NCI-H1105 (cell line): ENCODE results near the gene MCM7.

Experiments
- DNase-seq: peaks from one replicate; lab custom pipeline; 2025; lab: John Stamatoyannopoulos, UW

The MCM7 gene

DNA sequence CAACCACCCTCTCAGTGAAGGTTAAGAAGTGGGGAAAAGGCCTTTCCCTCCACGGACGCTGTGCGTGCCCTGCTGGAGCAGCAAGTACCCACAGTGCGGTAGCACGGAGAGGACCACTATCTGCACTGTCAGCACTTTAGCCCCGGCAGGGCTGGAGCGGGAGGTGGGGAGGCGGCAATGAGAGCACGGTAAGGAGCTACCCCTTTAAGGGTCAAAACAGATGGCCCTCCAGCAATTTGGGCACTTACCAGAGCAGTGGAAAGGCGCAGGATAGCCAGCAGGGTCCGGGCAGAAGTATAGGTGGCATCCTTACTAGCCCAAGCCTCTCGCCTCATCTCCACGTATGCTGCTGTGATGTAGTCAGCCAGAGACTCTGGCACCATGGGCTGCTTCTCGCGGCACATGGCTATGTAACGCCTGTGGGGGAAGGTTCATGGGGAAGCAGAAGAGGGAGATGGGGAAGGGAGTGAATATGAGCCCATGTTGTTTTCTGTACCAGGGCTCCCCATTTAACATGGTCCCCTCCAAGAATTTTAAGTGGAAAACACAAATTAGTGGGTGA lies 7.2 kb downstream of the MCM7 start:
- no peak for DNase-seq

DNA sequence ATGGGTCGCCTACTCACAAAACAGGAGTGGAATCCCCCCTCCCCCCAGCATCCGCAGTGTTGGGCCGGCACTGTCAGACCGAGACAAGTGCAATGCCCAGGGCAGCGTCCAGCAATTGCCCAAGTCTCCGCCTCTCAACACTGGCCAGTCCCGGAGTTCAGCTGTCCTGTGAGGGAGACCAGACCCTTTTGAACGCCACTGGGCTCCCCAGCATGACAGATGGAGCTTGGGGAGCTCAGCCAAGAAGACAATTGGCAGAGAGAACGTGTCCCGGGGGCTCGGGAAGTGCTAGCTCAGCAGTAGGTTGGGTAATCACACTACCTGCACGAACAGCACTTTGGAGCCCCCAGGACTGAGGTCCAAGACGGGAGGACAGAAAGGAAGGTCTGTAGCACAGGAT lies 7.7 kb downstream of the MCM7 start:
- no peak for DNase-seq

DNA sequence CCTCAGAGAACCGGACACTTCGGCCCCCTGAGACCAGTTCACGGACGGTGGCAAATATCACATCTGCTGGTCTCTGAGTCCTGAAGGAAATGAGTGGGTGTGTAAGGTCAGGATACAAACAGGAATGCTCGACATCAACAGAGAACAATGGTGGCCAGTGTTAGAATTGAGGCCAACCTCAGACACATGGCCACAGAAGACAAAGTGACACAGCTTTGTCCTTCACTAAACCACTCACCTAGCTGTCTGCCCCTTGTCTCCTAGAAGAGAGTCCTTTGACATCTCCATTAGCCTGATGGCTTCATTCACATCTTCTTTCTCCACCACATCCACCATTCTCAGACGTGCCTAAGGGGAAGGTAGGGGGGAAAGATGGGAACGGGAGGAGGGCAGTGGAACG lies 8.1 kb downstream of the MCM7 start:
- DNase-seq: no peak

DNA sequence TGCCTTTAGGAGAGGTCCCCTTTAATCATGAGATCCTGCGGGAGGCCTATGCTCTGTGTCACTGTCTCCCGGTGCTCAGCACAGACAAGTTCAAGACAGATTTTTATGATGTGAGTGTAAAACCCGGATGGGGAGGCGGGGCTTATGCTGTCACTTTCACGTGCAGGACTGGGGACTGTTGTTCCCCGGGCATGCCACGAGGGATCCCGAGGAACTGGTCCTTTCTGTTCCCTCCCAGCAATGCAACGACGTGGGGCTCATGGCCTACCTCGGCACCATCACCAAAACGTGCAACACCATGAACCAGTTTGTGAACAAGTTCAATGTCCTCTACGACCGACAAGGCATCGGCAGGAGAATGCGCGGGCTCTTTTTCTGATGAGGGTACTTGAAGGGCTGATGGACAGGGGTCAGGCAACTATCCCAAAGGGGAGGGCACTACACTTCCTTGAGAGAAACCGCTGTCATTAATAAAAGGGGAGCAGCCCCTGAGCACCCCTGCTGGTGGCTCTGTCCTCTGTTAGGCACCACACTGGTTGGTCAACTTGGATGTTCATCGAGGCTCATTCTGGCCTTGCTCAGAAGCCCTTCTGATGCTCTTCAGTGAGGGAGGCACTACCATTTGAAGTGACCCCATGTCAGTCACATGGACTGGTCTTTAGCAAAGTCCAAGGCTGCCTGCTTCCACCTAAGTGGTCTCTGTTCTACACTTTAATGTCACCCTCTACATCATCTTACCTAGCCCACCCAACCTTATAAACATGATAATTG lies 9.6 kb downstream of the MCM7 start:
- no peak for DNase-seq

DNA sequence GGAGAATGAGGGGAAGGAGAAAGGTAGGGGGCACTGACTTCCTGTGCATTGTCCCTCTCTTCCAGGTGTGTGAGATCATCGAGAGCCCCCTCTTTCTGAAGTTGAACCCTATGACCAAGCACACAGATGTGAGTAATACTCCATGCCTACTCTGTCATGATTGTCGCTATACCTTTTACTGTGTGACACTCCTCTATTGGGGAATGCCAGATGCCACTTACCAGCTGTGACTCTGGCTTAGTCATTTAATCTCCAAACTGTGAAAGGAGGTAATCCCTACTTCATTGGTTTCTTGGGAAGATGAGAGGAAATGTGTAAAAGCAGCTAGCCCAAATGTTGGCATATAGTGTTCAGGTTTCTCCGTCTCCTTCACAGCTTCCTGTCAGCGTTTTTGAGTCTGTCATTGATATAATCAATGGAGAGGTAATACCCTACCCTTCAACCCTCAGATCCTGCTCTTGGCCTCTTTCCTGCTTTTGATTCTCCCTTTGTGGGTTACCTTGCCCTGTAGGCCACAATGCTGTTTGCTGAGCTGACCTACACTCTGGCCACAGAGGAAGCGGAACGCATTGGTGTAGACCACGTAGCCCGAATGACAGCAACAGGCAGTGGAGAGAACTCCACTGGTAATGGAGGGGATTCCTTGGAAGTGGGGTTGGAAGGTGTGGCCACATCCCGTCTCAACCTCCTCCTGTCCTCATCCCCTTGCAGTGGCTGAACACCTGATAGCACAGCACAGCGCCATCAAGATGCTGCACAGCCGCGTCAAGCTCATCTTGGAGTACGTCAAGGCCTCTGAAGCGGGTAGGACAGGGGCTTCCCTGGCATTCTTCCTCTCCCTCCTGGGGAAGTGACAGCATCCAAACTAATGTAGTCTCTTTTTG lies 10.4 kb downstream of the MCM7 start:
- DNase-seq: no peak

DNA sequence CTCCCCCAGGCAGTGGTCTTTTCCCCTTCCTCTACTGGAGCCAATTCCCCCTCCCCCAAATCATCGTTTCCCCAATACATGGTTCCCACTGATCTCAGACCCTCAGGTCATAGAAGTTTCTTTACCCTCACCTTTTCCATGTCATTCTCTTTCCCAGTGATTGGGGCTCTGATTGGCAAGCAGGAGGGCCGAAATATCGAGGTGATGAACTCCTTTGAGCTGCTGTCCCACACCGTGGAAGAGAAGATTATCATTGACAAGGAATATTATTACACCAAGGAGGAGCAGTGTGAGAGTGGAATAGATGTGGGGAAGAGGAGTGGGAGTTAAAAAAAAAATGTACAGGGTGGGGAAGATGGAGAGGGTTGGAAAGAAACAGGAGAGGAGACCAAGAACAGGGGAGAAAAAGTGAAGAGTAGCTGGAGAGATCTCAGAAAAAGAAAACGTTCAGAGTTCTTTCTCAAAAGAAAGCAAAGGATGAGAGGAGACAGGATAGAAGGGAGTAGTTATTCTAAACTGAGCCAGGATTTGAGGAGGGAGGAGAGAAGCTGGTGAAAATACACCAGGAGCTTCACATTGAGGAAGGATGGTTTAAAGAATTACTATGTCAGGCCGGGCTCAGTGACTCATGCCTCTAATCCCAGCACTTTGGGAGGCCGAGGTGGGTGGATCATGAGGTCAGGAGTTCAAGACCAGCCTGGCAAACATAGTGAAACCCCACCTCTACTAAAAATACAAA lies 11.6 kb downstream of the MCM7 start:
- DNase-seq: no peak

DNA sequence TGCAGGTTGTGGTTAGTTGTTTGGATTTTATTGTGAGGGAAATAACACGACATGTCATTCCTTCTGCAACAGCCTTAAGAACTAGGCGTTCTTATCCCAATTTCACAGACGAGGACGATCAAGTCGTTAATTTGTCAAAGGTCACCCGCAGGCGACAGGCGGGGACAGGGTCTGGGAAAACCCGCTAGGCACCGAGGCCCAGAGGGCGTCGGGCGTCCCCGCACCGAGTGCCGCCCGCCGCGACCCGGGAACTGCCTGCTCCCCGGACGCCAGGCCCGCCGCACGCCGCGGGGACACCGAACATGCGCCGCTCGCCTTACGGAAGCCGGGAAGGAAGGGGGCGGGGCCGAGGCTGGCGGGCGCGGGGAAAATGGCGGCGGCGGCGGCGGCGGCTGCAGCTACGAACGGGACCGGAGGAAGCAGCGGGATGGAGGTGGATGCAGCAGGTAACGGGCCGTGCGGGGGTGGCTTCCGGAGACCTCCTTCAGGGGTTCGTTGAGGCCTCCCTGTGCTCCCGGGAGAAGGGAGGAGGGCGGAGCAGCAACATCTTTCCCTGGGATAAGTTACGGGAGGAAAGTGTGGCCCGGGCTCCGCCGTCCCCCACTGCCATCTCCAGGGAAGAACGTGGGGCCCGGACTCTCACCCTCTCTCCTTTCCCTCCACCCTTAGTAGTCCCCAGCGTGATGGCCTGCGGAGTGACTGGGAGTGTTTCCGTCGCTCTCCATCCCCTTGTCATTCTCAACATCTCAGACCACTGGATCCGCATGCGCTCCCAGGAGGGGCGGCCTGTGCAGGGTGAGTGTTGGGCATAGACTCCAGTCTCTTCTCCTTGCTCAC lies 12.4 kb downstream of the MCM7 start, which contains the start of gene COPS6:
Gene COPS6 (plus strand): TSS at position 349 of the 837 bp plus-strand sequence. CDS start 22 bp downstream, at position 371.
- peak; percentile 57 for DNase-seq

DNA sequence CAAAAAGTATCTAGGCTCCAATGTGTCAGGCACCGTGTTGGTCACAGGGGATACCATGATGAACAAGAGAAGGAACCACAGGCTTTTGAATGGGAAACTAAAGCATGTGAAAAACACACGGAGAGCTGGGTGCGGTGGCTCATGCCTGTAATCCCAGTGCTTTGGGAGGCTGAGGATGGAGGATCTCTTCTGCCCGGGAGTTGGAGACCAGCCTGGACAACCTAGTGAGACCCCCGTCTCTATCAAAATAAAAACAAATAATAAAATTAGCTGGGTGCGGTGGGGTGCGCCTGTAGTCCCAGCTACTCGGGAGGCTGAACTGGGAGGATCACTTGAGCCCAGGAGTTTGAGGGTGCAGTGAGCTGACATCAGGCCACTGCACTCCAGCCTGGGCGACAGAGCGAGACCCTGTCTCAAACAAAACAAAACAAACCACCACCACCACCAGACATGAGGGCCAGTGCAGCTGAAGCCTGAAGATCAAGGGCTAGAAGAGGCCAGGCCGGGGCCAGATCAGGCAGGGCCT lies 13.0 kb downstream of the MCM7 start:
- DNase-seq: no peak

DNA sequence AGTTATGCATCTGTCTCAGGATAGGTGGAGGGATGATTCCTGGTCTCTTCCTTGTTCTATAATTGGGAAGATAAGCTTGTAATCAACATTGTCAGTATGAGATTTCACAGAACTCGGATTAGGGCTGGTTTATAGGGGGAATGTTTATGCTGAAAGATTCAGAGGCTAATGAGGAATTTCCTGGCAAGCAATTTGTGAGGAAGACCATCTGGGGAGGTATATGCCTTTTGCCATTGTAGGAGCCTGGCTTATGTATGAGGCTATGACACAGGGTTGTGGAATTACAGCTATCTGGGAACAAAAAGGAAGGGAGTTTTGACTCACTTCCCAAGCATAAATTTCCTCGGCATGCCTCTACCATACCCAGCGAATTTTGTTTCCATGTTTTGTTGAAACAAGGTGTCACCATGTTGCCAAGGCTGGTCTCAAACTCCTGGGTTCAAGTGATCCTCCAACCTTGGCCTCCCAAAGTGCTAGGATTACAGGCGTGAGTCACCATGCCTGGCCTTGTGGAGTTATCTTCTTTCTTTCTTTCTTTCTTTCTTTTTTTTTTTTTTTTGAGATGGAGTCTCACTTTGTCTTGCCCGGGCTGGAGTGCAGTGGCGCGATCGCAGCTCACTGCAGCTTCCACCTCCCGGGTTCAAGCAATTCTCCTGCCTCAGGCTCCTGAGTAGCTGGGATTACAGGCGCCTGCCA lies 14.0 kb downstream of the MCM7 start:
- no peak for DNase-seq

DNA sequence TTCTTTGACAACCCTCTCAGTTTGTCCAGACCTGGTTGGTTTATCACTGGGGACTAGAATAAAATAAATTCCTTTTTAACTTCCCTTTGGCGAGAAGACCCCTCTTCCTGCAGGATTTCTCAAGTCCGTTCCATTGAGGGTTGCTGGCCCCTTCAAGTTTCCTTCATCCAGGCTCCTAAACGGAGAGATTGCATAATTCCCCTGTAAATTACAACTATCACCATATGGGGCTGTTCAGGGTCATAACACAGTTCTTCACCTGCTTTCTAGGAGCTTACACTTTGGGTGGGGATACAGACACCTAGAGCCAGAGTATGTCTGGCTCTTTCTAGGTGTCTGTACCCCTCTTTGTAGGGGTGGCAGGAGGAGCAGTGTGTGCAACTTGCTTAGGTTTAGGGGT lies 15.7 kb downstream of the MCM7 start:
- DNase-seq: no peak

DNA sequence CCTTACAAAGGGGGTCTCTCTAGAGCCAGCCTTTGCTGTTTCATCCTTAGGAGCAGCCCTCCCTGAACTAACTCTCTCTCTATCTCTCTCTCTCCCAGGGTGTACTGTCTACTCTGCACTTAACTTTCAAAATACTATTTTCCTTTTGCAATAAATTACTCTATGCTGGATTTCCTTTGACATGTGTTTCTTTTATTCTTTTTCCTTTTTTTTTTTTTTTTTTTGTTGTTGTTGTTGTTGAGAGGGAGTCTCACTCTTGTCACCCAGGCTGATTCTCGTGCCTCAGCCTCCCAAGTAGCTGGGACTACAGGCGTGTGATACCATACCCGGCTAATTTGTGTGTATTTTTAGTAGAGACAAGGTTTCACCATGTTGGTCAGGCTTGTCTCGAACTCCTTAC lies 18.2 kb downstream of the MCM7 start:
- no peak for DNase-seq

DNA sequence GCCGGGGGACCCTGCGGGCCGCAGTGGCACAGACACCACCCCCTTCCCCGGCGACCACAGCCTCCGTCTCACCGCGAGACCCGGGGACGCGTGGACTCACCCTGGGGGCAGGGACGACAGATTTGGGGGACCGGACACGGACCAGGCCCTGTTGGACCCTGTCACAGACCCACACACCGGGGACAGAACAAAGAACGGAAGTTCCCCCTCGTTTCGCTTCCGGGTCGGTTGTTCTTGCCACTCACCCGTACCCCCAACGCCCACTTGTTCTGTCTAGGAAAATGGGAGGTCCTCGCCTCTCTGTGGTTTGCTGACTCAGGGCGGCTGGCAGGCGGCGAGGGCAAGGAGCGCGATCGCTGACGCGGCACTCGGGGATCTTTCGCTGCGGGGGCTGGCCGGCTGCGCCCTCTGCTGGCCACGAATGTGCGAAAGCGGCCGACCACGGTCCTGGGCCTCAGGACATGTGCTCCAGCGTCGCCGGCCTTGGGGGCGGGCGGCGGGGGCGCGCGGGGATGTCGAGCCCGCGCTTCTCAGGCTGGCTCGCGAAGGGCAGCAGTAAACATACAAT lies 19.6 kb downstream of the MCM7 start, which contains the start of gene ZNF3:
Gene ZNF3 (minus strand): TSS at position 189 of the 568 bp plus-strand sequence. CDS start 4,366 bp downstream, outside the sequence.
- peak; percentile 97 for DNase-seq

DNA sequence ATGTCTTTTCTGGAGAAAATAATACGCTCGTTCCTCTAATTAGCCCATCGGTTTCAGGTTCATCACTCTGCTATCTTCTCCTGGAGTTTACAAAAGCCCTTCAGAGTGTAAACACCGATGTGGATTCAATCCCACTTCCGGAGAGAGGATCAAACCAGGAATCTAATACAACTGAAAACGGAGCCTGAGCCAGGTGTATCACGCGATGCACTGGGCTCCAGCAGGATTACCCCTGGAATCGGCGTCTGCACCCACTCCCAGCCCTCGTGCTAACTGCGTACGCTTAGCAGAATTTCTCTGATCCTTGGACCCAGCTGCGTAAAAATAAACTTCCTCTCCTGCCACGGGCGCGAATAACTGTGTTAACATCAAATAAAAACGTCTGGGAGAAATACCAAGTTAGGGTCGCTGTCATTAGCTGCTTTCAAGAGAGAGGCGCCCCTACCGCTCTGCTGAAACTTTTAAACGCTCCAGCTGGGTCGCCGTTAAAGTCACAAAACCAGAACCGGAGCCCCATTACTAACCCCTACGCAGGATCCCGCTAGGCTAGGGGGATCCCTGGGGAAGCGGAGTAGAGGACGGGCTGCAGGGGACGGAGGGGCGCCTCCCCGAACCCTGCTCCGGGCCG lies 20.2 kb downstream of the MCM7 start:
- DNase-seq: no peak

DNA sequence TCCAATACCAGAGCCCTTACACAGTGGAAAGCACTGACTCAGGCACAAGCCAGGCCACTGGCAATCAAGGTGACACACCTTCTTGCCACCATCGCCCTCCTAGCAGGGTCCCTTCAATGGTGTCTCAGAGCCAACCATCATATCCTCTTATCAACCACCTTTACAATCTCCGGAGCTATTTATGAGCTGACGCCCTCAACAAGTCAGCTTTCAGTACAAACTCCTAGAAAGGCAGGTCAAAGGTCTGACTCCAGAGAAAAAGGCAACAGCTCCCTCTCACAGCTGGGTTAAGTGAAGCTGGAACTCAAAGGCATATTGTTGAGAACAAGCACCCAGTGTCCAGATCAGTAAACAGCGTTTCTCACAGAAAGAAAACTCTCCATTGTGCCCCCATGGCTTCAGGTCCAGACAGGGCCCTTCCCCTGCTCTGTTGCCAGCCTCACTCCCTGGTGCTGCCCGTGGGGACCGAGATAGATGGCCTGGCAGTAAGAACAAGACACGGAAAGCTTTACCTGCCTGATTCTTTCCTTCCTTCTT lies 22.1 kb downstream of the MCM7 start:
- no peak for DNase-seq

DNA sequence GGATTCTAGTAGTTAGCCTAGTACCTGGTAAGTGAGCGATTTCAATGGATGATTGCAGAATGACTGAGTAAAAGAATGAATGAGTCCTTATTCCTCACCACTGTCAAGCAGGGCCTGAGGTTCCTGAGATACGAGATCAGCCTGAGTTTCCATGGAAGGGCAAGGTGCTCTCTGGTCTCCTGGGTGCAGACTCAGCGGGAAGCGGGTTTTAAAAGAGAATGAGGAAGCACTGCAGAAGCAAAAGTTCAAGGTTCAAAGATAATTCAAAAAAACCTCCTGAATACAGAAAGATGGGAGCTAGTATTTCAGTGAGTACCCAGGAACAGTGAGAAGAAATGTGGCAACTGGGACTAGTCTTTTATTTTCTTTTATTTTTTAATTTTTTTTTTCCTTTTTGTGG lies 24.0 kb downstream of the MCM7 start:
- DNase-seq: no peak

DNA sequence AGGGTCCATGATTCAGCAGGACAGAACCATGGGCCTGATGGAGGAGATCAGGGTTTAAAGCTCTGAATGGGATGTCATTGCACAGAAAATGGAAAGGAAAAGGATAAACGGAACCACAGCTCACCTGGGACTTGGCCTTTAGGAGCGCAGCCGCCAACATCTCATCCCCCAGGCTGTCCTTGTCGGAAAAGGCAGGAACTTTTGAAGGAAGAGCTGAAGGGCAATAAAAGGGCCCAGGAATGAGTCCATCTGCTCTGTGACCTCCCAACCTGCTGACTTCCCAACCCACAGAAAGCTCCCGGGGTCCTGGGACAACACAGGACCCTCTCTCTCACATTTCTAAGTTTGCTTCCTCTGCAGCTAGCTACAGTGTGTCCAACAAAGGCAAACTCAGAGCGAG lies 25.8 kb downstream of the MCM7 start:
- no peak for DNase-seq

DNA sequence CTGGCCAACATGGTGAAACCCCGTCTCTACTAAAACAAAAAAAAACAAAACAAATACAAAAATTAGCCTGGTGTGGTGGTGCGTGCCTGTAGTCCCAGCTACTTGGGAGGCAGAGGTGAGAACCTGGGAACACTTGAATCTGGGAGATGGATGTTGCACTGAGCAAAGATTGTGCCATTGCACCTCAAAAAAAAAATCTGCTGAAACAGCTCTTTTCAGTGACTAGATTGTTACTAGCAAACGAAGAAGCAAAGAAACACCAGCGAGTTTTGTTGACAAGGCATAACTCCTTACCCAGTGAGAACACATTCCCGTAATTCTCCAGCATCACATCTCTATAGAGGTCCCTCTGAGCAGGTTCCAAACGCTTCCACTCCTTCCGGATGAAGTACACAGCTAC lies 26.4 kb downstream of the MCM7 start:
- DNase-seq: no peak

DNA sequence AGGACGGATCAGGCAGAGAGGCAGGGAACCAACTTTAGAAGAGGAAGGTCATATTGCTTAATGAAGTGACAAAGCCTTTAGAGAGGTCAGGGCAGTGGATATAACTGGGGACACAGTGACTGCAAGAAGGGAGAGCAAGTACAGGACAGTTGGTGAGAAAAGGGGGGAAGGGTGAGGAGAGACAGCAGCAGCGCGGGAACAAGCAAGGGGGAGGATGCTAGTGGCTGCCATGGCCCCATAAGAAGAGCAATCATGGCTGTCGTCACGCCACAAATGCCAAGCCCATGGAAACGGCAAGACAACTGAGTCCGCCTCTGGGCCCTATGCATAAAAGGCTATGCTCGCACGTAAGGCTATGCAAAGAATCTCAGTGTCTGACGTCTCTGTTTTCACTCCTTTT lies 28.7 kb downstream of the MCM7 start:
- no peak for DNase-seq
